NB4 (cell line): ENCODE data around the gene SNRK.

Experiments
- DNase-seq: peaks from one replicate; pipeline ENCODE4 v3.0.0; 2010; ENCODE audit warnings: low read depth
- H3K4me3 ChIP-seq: one replicate; pipeline ENCODE4 v1.5.1; 2011; ENCODE audit warnings: mild to moderate bottlenecking, low read depth, low read length, moderate library complexity
- MYC ChIP-seq: IDR thresholded peaks from 2 replicates; pipeline ENCODE4 v1.6.1; 2011; ENCODE audit warnings: low read depth, low read length
- POLR2A ChIP-seq: IDR thresholded peaks from 2 replicates; pipeline ENCODE4 v1.6.1; 2011; ENCODE audit warnings: mild to moderate bottlenecking; ENCODE audit not compliant: insufficient read length; ENCODE audit errors: extremely low read depth
- TF ChIP-seq, protein P1 (sequence below): IDR thresholded peaks from 2 replicates; pipeline ENCODE4 v1.6.1; 2011; ENCODE audit warnings: low read depth, low read length
- TF ChIP-seq, protein P2 (sequence below): IDR thresholded peaks from one replicate; pipeline ENCODE4 v1.5.1; 2012; ENCODE audit warnings: low read depth, low read length

Gene SNRK

DNA sequence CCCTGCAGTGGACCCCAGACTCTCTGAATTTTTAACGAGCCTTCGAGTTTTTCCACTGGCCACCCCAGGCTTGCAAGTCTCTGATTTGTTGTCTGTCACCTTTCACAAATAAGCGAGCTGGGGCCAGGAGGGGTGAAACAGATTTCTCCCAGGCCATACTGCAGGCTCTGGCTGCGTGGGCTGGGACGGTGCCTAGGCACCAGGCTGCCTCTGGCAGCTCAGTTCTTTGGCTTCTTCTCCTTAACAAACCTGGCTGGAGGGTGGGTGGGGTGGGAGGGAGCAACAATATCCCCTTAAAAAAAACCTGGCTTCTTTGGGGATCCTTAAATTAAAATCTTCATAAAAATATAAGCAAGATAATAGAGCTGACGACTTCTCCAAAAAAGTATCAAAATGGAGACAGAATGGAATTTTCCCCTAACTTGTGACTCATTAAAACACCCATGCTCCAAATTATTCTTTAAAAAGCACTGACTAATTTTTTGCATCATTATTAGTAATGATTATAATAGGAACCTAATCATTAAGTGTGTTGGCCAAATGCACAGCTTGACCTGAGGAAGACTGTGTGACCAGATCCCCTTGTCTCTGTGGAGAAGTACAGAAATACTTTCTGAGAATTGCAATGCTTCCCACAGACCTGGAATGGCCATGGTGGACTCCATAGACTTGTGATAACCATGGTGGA, 84.1 kb downstream of the SNRK start:
- TF ChIP-seq MYC (no peak), POLR2A (no peak)
- TF ChIP-seq, protein P1, sequence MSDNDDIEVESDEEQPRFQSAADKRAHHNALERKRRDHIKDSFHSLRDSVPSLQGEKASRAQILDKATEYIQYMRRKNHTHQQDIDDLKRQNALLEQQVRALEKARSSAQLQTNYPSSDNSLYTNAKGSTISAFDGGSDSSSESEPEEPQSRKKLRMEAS, result no peak
- TF ChIP-seq, protein P2, sequence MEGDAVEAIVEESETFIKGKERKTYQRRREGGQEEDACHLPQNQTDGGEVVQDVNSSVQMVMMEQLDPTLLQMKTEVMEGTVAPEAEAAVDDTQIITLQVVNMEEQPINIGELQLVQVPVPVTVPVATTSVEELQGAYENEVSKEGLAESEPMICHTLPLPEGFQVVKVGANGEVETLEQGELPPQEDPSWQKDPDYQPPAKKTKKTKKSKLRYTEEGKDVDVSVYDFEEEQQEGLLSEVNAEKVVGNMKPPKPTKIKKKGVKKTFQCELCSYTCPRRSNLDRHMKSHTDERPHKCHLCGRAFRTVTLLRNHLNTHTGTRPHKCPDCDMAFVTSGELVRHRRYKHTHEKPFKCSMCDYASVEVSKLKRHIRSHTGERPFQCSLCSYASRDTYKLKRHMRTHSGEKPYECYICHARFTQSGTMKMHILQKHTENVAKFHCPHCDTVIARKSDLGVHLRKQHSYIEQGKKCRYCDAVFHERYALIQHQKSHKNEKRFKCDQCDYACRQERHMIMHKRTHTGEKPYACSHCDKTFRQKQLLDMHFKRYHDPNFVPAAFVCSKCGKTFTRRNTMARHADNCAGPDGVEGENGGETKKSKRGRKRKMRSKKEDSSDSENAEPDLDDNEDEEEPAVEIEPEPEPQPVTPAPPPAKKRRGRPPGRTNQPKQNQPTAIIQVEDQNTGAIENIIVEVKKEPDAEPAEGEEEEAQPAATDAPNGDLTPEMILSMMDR, result no peak
- DNase-seq, result no peak
- no peak overlapping the region for H3K4me3 ChIP-seq

DNA sequence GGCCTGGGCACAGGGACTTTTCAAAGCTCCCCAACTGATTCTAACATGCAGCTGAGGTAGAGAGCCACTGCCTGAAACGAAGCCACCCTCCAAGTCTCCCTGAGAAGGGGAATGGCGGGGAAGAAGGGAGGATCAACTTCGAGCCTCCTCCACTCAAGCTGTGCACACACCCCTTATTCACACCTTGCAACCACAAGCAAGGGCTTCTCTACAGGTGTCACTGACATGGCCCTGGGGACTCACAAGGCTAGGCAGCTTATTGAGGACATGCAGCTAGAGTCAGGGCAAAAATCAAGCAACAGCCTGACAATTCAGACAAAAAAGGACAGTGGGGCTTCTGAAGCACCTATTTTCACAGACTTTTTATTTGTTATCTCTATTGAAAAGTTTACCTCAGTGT, 85.2 kb downstream of the SNRK start:
- no peak overlapping the region for H3K4me3 ChIP-seq
- DNase-seq, result no peak
- TF ChIP-seq, protein P2, result no peak
- TF ChIP-seq MYC (no peak), POLR2A (no peak)
- TF ChIP-seq, protein P1, result no peak

DNA sequence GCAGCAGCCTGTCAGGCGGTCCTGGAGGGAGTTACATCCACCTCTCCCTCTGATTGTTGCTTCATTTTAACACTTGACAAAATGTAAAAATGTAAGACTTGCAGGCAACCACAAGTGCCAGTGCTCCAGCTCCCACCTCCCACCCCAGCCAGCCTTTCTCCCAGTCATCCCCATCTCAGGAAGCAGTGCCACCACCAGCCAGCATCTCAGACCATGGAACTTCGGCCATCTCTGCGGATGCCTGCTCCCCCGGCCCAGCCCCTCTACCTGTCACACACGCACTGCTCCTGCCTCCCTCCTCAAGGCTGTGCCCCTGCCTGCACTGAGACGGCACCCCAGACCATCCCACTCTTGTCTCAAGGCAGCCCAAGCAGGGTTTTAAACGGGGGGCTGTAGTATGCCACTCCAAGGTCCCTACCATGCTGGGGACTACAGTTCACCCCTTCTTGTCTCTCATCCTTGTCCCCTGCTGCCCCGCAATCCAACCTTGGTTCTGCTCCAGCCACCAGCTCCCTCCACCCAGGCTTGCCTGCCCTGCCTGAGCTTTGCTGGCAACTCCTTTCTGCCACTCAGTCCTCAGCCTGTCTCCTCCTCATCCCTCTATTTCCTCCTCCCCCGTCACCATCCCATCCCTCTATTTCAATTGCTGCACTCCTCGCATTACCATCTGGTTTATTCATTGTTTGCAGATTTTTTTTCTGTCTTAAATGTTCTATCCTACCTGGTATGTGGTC, 85.8 kb downstream of the SNRK start:
- H3K4me3 ChIP-seq, result no peak overlapping the region
- TF ChIP-seq, protein P1, result no peak

DNA sequence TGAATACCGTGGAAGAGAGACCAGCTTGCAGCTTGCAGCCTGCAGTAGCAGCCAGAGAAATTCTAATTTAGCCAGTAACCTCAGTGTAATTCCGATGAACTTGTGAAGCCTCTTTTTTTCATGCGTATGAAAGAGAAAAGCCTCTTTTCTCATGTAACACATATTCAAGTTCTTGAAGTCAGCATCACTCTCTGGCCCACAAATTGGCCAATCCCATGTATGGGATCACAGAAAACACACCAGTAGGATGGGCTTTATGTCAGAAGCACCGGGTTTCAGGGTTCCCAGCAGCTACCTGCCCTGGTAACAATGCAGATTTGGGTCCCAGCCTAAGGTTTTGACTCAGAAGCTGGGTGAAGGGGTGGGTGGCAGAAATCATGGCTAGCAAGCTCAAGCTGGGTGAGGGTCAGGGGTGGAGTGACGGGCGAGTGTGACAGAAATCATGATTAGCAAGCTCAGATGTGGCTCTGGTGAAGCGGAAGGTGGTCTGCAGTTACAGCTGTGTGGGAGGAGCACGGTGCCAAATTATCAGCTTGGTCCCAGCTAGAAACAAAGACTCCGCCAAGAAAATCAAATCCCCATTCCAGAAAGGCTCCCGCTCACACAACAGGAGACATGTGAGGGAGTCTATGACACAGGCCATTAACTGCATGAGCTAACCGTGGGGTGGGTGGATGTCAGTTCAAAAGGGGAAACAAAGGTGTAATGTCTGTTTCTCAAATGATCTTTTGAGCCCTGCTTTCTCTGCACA, 86.6 kb downstream of the SNRK start:
- DNase-seq, result no peak
- no peak overlapping the region for H3K4me3 ChIP-seq
- TF ChIP-seq, protein P2, result no peak
- no peak for TF ChIP-seq MYC
- TF ChIP-seq POLR2A, result no peak
- TF ChIP-seq, protein P1, result no peak

More for the DNA sequence above, 85.8 kb downstream of the SNRK start:
- no peak for DNase-seq

DNA sequence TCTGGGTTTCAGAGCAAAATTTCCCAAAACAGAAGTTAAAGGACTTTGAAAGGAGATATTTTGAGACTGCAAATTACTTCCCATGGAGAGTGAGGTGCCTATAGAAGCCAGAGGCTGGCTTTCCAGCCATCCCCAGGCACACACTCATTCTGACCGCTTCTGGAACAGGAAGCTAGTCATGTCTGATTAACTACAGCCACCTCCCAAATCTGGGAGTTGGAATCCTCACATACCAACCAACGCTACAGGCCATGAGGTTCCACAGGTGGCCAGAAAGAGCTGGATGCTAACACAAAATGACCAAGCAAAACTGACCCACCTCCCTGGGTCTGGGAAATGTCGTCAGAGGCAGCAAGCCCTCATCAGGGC, 87.2 kb downstream of the SNRK start:
- TF ChIP-seq POLR2A (no peak), MYC (no peak)
- TF ChIP-seq, protein P2, result no peak
- TF ChIP-seq, protein P1, result no peak
- no peak overlapping the region for H3K4me3 ChIP-seq
- DNase-seq, result no peak
